GM20431 (cell line): ENCODE data around the gene TPCN2.

Source experiments
- in situ Hi-C: fragments of 300-500 bp; cut with MseI, MboI; formaldehyde crosslinking; loops from one replicate; pipeline ENCODE4 v1.15.0; 2020; ENCODE audit warnings: low sequenced_read_pairs; ENCODE audit not compliant: unreplicated experiment

TPCN2 gene

DNA sequence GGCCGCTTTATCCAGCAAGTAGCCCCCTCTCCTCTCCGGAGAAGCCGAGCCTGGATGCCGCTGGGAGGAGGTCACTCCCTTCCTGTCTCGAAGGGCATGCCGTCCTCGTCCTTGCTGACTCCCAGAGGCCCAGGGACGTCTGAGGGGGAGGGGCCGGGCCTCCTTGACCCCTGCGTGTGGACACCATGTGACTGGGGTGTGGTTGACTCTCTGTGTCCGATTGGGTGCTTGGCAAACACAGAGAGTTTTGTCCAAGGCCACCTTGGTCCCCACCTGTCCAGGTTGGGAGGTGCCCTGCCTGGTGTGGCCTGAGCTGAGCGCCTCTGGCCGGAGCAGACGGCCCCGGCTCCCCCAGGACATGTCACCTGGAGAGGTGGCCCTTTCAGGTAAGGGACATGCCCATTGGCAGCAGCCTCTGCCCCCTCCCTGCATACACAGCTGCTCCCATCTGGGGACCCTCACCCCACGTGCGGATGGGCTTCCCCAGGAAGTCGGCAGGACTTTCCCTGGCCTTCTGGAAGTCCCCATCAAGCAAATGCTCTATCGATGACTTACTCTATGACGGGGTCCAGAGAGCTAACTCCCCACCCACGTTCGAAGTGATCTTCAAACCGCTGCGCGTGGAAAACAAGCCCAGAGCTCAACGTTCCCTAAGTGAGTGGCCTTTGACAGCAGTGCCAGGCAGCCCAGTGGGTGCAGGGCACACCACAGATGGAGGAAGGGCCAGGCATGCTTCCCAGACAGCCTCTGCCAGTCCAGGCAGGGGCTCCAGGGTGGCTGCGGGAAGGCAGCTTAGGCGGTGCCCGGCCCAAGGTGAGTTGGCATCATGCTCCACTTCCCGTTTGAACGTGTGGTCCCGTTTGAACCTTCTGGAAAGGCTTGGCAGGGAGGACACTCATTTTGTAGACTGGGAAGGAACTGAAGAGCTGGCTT is 106.8 kb downstream of the TPCN2 start, which contains the start of gene SMIM38:
Gene SMIM38 (plus strand): TSS at position 634 of the 933 bp plus-strand sequence. CDS start 1,912 bp downstream, outside the sequence.
- in situ Hi-C loops = no loop called here

- in situ Hi-C loops = no loop called here
Observed at GRCh38 chr11:69156235-69156639, 107.5 kb downstream of the TPCN2 start.

DNA sequence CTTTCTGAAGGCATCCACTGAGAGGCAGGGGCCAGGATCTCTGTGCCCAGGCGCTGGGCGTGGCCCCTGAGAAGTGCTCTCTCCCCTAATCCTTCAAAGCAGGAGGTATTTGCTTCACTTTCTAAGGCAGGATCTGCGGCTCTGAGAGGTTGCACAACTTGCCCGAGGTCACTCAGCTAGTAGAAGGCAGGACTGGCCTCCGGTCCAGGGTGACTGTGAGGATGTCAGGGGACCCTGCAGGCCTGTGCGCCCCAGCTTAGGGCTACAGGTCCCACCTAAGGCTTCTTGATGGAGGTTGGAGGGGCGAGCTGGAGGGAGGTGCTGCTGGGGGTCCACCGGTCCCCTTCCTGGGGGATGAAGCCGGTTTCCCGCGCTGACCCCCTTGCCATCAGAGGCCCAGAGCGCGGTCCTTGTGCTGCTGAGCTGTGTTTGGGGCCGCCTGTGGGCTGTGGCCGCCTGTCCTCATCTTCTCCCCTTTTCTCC is 108.0 kb downstream of the TPCN2 start:
- in situ Hi-C loops = no loop called here

- in situ Hi-C loops = no loop called here
Observed at GRCh38 chr11:69157156-69157821, 108.6 kb downstream of the TPCN2 start.

DNA sequence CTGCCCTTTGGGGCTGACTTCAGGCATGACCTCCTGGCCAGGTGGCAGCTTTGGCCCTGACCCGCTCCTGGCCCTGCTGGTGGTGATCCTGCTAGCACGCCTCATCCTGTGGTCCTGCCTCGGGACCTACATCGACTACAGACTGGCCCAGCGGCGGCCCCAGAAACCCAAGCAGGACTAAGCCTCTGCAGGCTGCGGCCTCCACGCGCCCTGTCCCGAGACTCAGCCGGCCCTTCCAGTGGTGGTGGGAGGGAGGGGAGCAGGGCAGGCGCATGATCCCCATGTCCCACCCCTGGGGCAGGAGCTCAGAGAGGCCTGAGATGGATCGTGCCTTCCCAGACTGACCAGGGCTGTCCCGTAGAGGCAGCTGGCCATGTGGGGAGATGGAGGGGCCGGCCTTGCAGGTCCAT is 109.1 kb downstream of the TPCN2 start:
- in situ Hi-C loops = no loop called here

- in situ Hi-C loops = no loop called here
Observed at GRCh38 chr11:69158301-69159149, 109.8 kb downstream of the TPCN2 start.

DNA sequence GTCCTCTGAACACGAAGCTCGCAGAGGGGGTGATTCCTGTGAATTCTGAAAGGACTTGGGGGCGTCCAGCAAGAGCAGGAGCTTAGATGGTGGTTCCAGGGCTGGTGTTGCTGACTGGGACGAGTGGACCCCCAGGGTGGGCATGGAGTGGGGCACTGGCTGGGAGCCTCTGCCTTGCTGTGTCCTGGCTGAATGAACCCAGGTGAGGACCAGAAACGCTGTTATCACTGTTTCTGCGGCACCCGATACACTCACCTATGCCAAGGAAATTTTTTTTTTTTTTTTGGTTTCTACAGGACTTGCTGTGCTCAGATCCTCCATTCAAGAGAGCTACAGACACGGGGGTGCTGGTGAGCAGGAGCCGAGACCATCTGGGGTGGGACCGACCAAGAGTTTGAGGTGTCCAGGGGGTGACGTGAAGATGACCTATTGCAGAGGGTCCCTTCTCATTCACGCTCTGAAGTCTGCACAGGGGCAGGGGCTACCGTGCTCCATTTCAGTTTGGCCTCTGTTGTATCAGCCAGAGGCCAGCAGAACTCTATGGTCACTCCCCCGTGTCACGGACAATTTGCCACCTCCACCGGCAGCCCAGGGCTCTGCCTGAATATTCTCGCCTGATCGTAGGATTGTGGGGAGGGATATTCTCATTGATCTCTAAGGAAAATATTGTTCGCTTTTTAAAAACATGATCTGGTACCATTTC is 110.6 kb downstream of the TPCN2 start:
- in situ Hi-C loops = no loop called here

- in situ Hi-C loops = no loop called here
Observed at GRCh38 chr11:69160296-69161116, 111.8 kb downstream of the TPCN2 start.

DNA sequence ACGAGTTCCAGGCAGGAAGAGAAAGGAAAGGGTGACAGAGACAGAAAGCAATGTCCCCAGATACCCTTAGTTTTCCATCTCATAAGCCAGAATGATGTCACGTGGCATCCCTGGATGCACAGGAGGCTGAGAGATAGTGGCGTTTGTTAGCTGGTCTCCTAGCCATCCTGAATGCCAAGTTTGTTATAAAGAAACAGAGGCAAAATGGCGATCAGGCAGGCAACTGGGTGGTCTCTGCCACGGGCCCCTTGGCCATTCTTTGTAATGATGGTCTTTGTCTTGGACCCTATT is 112.3 kb downstream of the TPCN2 start:
- in situ Hi-C loops = no loop called here

DNA sequence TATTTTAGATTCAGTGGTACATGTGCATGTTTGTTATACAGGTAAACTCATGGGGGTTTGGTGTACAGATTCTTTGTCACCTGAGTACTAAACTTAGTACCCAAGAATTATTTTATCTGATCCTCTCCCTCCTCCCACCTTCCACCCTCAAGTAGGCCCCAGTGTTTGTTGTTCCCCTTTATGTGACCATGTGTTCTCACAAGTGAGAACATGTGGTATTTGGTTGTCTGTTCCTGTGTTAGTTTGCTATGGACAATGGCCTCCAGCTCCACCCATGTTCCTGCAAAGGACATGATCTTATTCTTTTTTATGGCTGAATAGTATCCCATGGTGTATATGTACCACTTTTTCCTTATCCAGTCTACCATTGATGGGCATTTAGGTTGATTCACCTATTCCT is 113.8 kb downstream of the TPCN2 start:
- in situ Hi-C loops = no loop called here

- in situ Hi-C loops = no loop called here
Observed at GRCh38 chr11:69163842-69164241, 115.1 kb downstream of the TPCN2 start.

DNA sequence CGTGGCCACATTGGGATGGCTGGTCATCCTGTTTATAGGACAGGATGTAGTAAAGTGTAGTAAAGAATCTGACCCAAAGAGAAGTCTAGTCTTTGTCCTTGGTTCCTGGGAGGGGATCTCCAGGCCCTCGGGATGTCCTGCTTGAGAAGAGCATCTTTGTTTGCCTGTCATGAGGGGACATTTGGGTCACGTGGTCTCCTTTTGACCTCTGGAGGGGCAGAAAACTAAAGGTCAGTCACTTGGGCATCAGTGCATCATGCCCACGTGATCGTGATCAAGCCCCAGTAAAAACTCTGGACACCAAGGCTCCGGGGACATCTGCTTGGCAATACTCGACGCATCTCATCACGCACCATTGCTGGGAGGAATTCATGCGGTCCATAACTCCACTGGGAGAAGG is 116.1 kb downstream of the TPCN2 start:
- in situ Hi-C loops = no loop called here

- in situ Hi-C loops = no loop called here
Observed at GRCh38 chr11:69165775-69166174, 117.0 kb downstream of the TPCN2 start.

DNA sequence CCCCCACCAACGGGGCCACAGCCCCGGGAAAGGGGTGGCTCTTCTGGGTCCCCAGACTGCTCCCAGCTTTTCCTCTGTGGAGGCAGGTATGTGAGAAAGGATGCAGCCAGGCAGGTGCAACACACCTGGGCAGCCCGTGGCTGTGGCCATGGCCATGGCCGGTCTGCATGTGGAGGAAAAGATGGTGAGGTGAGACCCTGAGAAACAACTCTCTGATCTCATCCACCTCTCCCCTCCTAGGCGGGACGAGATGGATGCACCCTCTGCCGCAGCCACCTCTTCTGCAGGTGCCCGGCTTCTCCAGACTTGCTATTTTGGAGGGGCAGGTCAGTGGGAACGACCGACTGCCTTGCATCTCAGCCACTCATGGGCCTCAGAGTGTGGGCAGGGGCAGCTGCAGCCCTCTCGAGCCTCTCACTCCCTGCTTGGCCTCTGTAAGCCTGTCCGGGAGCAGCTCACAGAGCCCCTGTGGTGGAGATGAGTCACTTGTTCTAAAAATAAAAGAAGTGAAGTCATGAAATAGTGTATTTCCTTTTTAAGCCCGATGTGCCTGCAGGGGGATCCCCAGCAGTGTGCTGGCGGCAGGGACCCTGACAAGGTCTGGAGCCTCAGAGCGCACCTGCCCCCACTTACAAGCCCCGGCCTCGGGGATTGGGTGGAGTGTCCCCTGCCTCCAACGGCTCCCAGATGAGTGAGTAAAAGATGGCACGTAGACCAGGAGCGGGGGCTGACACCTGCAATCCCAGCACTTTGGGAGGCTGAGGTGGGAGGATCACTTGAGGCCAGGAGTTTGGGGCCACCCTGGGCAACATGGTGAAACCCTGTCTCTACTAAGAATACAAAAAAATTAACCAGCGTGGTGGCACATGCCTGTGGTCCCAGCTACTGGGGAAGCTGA is 117.7 kb downstream of the TPCN2 start:
- in situ Hi-C loops = no loop called here

DNA sequence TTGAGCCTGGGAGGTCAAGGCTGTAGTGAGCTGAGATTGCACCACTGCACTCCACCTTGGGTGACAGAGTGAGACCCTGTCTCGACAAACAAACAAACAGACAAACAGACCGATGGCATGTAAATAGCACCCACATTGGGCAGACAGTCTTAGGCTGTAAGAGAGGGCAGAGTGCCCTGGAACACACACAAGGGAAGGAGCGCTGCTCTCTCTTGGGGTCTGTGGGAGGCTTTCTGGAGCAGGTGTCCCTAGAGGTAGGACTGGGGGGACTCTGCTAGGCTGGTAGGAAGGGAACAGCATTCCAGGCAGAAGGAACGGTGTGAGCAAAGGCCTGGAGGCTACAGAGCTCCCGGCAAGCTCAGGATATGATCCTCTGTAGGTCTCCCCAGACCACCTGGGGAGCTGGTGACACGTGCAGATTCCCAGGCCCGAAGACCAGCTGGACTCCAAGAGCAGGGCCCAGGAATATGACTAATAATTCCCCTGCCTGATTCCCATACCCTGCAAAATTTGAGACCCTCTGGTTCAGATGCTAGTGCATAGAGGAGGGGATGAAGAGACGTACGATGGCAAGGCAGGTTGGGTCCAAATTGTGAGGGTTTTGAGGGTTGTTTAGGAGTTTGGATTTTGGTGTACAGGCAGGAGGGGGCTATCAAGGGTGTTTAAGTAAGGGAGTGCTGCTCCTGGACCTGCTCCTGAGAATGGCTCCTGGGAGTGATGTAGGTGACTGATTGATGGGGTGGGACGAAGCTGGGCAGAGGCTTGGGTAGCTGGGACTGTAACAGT is 118.6 kb downstream of the TPCN2 start:
- in situ Hi-C loops = no loop called here

DNA sequence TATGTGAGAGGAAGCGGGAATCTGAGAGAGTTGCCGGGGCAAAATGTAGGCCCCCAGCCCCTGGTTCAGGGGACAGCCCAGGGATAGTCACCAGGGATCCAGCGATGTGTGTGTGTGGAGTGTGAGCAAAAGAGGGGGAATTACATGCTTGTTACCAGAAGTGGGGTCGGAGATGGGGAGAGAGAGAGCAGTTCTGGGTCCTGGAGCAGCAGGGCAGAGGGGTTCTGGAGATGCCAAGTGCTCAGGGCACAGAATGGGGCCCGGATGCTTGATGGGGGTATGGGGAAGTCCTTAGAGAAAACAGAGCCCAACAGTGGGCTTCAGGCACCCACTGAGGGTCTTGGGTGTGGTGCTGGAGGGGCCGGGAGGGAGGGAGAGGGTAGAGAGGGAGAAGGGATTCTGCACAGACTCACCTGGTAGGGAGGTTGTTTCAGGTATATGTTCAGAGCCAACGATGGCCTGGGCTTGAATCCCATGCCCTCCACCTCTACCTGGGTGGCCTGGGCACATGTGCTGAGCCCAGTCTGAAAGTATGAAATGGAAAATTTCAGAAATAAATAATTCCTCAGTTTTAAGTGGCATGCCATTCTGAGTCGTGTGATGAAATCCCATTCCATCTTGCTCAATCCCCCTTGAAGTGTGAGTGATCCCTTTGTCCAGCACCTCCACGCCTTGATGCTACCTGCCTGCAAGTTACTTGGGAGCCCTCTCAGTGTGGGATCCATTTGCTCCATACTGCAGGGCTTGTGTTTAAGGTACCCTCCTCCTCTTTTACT is 119.4 kb downstream of the TPCN2 start:
- in situ Hi-C loops = no loop called here

GRCh38 chr11:69169479-69169878 is 120.7 kb downstream of the TPCN2 start:
- in situ Hi-C loops = no loop called here
